ENCODE measurements around the gene SIRT4.
"Not testable (repeated sequence)": the region's sequence is repeated elsewhere in the genome, so short reads cannot be mapped to it uniquely, and the experiment has no call there.

SIRT4 gene

DNA sequence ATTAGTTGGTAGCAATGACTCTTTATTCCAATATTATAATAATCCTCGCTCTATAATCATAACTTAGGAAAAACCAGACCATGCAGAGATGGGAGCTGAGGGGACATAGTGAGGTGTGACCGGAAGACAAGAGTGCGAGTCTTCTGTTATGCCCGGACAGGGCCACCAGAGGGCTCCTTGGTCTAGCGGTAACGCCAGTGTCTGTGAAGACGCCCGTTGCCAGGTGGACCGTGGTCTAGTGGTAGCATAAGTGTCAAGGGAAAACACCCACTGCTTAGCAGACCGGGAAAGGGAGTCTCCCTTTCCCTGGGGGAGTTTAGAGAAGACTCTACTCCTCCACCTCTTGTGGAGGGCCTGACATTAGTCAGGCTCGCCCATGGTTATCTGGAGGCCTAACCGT lies 33.3 kb downstream of the SIRT4 start:
- peak in 1 of 3 experiments; percentile 35 for DNase-seq (ENCODE audit: low read depth in 3 of 3)

DNA sequence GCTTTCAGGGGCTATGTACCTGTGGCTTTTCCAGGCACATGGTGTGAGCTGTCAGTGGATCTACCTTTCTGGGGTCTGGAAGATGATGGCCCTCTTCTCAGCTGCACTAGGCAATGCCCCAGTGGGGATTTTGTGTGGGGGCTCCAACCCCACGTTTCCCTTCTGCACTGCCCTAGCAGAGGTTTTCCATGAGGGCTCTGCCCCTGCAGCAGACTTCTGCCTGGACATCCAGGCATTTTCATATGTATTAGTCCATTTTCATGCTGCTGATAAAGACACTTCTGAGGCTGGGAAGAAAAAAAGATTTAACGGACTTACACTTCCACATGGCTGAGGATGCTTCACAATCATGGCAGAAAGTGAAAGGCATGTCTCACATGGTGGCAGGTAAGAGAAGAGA lies 34.3 kb downstream of the SIRT4 start:
- DNase-seq (ENCODE audit: low read depth in 3 of 3) = not testable (repeated sequence)

DNA sequence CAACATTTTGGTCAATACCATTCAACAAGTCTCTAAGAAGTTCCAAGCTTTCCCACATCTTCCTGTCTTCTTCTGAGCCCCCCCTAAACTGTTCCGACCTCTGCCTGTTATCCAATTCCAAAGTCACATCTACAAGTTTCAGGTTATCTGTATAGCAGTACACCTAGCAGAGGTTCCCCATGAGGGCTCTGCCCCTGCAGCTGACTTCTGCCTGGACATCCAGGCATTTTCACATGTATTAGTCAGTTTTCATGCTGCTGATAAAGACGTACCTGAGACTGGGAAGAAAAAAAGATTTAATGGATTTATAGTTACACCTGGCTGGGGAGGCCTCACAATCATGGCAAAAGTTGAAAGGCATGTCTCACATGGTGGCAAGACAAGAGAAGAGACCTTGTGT lies 35.6 kb downstream of the SIRT4 start:
- DNase-seq (ENCODE audit: low read depth in 3 of 3) = no peak

DNA sequence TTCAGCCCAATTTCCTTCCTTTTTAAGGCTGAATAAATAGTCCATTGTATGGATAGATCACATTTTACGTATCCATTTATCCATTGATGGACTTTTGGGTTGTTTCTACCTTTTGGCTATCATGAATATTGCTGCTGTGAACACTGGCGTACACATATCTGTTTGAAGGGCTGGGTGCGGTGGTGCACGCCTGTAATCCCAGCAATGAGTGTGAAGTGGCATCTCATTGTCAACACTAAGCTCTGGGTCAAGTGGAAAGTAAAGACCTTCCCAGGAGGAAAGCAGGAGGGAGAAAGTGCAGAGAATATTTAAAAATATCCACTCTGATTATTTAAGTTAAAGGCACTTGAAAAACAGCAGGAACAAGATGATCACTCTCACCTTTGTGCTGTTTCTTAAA lies 37.1 kb downstream of the SIRT4 start:
- no peak for DNase-seq (ENCODE audit: low read depth in 3 of 3)

DNA sequence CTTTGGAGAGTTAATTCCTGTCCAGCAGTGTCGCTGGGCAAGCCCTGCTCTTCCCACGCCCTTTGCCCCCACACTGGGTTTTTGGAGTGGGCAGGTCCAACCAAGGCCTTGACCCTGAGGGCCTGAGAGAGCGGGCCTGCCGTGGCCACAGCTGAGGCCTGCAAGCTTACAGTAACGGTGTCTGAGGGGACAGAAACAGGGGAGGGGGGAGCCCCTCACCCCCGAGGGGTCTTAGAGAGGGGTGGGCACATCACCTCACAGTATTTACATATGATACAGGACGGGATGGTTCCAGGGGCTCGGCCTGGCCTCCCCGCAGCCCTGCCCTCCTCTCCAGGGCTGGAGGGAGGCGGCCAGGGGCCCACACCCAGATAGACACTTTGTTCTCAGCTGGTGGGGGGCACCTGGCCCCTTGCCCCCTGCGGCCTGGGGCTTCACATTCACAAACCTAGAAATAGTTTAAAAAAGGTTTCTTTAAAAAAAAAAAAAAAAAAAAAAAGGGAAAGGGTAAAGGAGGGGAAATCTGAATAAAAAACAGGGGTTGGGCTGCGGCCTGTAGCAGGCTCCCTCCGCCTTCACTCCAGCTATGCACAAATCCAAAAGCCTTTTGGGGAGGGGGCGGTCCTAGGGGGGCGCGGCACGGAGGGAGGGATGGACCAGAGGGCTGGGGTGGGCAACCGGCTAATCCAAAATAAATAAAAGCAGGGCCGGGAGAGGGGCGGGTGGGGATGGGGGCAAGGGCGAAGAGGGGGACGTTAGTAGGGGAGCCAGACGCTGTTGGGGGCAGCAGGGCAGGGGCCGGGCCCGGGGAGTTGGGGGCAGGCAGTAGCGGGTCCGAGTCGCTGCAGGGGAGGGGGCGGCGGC lies 40.3 kb downstream of the SIRT4 start:
- no peak for DNase-seq (ENCODE audit: low read depth in 3 of 3)

DNA sequence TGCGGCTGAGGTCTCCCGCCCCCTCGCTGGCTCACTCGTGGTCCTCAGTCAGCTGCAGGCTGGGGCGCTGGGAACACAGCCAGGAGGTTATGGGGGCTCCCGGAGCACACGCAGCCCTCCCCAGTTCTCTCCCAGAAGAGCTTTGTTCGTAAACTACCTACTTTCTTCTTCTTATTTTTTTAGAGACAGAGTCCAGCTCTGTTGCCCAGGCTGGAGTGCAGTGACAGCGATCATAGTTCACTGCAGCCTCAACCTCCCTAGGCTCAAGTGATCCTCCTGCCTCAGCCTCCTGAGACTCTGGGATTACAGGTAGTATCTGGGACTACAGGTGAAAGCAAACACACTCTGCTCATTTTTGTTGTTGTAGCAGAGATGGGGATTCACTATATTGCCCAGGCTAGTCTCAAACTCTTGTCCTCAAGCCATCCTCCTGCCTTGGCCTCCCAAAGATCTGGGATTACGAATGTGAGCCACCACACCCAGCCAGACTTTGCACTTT lies 41.0 kb downstream of the SIRT4 start:
- no peak for DNase-seq (ENCODE audit: low read depth in 3 of 3)

DNA sequence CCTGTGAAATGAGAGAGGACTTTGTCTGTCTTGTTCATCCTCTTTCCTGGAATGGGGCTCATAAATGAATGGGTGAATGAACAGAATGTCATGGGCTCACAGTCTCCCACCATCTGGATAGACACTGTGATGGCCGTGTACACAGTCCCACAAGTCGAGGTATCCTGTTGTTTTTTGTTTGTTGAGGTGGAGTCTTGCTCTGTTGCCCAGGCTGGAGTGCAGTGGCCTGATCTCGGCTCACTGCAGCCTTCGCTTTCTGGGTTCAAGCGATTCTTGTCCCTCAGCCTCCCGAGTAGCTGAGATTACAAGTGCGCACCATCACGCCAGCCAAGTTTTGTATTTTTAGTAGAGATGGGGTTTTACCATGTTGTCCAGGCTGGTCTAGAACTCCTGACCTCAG lies 41.6 kb downstream of the SIRT4 start:
- no peak for DNase-seq (ENCODE audit: low read depth in 3 of 3)

DNA sequence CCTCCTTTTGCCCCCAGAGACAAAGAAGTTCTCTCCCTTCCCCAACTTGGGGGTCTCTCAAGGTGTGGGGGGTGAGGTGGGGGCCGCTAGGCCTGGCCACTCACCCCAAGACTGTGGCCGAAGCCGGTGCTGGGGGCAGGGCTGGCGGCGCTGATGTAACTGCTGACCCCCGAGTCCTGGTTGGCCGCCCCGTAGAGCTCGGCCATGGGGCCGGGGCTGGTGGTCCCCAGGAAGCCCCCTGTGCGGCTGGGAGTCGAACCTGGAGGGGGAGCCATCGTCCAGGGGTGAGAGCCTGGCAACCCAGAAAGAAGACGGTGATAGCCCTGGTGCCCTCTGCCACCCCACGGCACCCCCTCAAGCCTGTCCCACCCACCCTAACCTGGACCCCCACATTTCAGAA lies 43.9 kb downstream of the SIRT4 start:
- no peak for DNase-seq (ENCODE audit: low read depth in 3 of 3)

DNA sequence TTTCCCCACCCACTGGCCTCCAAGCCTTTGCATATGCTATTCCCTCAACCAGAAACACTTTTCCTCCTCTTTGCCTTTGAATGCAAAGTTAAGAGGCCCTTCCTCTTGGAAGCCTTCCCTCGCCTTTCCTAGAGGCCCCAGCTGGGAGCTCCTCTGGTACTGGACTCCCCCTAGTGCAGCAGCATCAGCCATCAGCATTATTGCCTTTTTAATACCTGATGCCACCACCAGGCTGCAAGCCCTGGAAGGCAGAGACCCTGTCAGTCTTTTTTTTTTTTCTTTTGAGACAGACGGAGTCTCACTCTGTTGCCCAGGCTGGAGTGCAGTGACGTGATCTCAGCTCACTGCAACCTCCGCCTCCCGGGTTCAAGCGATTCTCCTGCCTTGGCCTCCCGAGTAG lies 44.6 kb downstream of the SIRT4 start:
- DNase-seq (ENCODE audit: low read depth in 3 of 3) = no peak

DNA sequence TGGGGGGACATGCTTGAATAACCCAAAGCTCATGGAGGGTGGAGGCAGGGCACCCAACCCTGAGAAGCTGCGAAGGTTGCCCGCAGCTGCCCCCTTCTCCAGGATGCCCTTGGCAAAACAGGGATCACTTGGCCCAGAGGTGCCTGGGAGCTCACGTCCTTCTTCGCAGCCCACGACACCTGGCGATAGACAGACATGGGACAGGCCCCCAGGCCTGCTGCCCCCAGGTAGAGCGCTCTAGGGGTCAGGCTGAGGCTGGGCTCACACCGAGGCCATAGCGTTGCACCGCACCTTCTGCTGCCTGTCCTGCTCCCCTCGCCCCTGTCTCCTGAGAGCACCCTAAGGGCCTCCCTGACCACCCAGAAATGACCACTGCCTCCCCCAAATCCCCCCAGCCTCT lies 45.6 kb downstream of the SIRT4 start:
- DNase-seq (ENCODE audit: low read depth in 3 of 3) = no peak

DNA sequence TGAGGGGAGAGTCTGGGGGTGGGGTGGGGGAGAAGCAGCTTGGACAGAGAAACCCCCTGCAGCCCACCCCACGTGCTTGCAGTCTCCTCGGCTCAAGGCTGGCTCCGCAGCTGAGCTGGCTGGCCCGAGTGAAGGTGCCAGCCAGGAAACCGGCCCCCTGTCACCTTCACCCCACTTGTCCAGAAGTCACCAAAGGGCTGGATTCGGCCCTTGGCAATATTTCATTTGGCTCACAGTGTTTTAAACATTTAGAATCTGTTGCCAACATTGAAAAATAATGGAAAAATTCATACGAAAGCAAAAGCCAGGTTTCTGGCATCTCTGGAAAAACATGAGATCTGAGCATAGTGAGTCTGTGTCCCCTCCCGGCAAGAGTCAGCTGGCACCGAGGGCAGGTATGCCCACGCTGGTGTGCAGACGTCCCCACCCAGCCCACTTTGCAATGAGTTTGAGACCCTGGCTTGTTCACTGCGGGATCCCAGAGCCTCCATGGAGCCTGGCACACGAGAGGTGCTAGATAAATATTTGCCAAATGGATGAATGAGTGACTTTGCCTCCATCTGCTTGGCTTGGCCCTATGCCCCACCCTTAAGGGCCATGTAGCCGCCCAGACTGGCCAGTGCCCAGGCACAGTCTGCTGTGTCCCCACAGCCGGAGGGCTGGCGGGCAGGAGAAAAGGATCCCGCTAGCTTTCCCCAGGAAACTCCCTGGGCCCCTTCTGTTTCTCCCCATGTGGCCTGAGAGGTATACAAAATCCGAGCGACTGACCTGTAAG lies 48.6 kb downstream of the SIRT4 start:
- no peak for DNase-seq (ENCODE audit: low read depth in 3 of 3)

DNA sequence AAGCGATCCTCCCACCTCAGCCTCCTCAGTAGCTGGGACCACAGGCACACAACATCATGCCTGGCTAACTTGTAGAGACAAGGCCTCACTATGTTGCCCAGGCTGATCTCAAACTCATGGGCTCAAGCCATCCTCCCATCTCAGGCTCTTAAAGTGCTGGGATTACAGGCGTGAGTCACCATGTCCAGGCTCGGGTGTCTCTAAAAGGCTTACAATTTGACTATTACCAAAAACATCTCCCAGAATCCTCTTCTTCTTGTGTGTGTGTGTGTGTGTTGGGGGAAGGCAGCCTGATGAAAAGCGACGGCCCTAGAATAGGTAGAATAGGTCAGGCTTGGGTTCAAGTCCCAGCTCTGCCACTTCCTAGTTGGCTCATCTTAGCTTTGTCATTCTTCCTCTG lies 50.0 kb downstream of the SIRT4 start:
- no peak for DNase-seq (ENCODE audit: low read depth in 3 of 3)

DNA sequence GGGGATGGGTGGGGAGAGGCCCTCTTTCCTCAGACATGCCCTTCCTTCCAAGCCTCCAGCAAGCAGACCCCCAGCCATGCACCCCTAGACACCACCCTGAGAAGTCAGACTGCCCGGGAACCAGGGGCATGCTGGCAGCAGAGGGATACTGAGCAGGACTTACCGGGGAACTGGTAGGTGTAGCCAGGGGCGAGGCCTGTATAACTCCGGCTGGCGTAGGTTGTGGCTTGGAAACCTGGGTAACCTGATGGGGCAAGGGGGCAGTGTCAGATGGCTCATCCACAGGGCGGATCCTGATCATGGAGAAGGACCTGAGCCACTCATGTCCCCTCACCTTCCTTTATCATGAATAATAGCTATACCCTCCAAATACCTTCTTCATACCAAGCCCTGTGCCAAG lies 51.0 kb downstream of the SIRT4 start:
- DNase-seq (ENCODE audit: low read depth in 3 of 3) = no peak

DNA sequence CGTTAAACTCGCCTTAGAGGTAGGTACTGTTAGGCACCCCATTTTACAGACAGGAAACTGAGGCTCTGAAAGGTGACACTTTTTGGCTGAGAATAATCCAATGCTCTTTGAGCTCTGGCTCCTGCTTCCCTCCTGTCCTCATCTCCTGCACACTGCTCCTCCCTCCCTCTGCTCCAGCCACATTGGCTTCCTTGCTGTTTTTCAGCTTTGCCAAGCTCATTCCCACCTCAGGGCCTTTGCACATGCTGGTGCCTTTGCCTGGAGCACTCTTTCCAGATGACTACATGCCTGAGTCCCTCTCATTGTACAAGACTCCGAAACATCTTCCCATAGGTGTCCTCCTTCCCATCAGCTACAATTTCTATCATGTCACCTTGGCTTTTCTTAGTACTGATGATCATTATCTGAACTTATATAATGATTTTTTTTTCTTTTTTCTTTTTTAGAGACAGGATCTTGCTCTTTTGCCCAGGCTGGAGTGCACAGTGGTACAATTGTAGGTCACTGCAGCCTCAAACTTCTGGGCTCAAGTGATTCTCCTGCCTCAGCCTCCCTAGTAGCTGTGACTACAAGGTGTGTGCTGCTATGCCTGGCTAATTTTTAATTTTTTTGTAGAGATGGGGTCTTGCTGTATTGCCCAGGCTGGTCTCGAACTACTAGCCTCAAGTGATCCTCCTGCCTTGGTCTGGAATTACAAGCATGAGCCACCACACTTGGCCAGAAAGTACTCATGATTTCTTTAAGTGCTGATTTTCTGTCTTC lies 51.6 kb downstream of the SIRT4 start:
- no peak for DNase-seq (ENCODE audit: low read depth in 3 of 3)

DNA sequence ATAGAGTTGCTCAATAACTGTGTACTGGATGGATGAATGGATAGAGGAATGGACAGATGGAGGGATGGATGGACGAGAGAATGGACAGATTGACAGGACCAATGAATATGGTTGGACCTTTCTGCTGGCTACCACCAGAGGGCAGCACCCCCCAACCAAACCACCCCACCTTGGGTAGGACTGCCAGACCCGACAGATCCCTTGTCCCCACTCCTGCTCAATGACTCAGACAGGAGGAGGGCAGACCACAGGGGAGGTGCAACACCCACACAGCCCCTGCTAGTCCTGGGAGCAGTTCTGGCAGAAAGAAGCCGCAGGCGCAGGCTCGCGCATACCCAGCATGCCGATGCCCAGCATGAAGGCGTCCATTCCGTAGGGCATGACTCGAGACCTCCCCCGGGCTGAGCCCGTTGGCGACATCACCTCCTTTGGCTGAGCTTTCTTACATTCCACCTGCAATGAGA lies 54.5 kb downstream of the SIRT4 start:
- DNase-seq (ENCODE audit: low read depth in 3 of 3) = peak; percentile 57 to 74 (median 62)

DNA sequence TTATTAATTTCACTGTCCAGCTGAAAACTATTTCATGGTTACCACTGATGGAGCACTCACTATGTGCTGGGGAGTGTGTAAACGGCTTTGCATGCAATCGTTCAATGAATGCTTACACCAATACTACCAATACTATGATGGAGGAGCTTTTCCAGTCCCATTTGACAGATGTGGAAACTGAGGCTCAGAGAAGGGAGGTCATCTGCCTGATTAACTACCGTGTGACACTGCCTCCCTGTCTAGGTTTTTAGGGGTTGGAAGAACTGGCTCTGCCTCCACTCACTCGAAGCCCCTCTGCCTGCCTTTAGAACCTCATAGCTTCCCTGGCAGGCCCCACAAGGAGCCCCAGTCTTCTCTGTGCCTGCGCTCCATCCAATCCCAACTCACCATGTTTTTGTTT lies 55.0 kb downstream of the SIRT4 start:
- no peak for DNase-seq (ENCODE audit: low read depth in 3 of 3)

DNA sequence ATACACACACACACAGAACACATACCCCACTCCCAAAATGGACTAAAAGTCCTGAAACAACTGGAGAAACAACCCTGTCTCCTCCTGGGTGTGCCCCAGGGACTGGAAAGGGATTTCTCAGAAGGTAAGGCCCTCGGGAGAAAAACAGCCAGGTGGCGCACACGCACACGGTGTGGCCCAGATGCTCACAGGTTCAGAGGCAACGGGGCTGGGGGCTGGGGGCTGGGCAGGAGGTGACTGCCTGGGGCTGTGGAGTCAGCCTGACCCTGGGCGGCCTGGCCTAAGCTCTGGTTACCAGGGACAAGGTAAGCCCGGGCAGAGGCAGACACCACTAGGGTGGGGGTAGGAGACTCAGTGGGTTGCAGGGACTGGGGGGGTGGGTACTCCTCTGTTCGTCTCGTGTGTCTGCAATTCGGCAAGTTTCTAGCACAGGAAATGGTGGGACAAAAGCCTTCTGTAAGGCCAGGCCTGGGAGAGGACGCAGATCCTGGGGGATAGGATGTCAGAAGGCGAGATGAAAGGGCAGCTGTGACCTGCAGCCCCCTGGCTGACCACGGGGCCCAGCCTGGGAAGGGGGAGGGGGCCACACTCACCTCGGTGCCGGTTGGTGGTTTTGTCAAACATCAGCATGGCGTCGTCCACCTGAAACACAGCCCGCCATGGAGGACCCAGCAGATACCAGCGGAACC lies 56.4 kb downstream of the SIRT4 start:
- no peak for DNase-seq (ENCODE audit: low read depth in 3 of 3)

DNA sequence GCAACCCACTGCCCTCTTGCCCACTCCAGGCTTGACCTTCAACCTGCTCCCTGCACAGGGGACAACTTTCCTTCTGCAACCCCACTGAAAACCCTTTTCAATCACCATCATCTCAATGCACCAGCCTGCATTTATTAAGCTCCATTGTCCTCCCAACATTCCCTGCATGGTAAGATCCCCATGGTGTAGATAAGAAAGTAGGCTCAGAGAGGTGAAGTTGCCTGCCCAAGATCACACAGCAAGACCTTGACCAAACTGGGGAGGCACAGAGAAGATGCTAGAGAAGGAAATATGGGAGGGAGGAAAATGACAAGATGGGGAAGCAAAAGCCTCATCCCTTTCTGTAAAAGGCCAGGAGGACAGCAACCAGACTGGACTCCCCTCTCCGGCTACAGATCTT lies 57.0 kb downstream of the SIRT4 start:
- DNase-seq (ENCODE audit: low read depth in 3 of 3) = no peak

DNA sequence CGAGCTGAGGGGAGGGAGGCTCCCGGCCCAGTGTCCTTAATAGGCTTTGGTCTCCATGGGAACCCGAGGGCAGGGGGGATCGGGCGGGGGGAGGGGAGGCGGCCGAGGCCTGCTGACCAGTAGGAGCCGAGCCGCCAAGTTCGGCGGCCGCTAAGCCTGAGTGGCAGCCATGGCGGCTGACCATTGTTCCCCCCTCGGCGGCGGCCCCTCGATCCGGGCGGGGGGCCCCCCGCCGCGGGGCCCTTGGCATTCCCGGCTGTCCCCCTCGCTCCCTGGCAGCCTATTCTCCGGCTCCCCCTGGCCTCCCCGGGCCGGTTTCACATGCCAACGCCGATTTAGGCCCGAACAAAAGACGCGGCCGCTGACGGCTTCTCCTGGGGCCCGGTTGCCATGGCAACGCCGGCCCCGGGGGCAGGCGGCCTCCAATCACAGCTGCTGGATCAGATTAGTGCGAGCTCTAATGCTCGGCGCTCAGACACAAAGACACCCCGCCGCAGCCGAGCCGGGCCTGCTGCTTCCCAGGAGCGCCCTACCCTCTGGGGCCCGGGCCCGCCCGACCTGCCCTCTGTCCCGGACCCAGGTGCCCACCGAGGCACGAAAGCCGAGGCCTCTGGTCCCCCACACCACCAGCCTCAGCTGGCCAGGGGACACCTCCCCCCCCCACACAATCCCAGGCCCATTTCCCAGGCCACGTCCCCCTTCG lies 59.5 kb downstream of the SIRT4 start:
- DNase-seq (ENCODE audit: low read depth in 3 of 3) = no peak
